ENCODE measurements around the gene ELF2. TPM values are rescaled to one million over a fixed set of nuclear protein-coding genes. Genes with fewer than 3 reads are reported as not detected.
"Not testable (repeated sequence)": the region's sequence is repeated elsewhere in the genome, so short reads cannot be mapped to it uniquely, and the experiment has no call there.

Gene ELF2
- total RNA-seq, 3 donors from 2014 or later (not counting 1 experiment from before 2014, with no cell fraction given): 93.7 to 115 (median 114) TPM

DNA sequence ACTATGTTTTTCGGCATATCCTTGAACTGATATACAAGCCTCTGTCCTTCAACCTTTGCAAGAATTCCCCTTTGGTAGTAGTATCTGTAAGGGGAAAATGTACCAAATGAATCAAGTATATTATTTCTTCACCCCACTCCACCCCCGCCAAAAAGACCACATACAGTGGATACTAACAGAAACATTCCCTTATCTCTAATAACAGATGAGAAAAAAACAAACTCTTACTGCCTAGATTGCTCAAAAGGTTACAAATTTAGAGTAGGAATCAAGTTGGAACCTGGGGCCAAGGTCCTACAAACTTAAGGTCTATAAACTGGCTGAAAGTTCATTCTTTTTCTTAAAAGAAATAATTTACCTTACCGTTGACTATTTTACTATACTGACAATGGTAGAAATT, 116.4 kb downstream of the ELF2 start:
- 100% methylated on average over 1 of the region's 3 CpGs for WGBS (ENCODE audit: insufficient coverage)
- peaks cover 16% of the 10 kb centered on the region for H3K36me3 Mint-ChIP-seq
- no peak overlapping the region for H3K4me3 Mint-ChIP-seq
- Histone ChIP-seq H3K9me3 (ENCODE audit: control insufficient read depth, insufficient read depth, low read length) (no peaks in the 10 kb centered on the region), H3K4me1 (ENCODE audit: control insufficient read depth, insufficient read depth, low read length) (no peaks in the 10 kb centered on the region), H3K27me3 (ENCODE audit: control insufficient read depth, insufficient read depth, low read length) (no peaks in the 10 kb centered on the region), H3K27ac (ENCODE audit: low read length) (no peak overlapping the region), H3K4me3 (ENCODE audit: low read length) (no peak overlapping the region), H3K36me3 (ENCODE audit: control insufficient read depth, insufficient read depth, low read length) (peaks cover 69% of the 10 kb centered on the region)
- no peaks in the 10 kb centered on the region for H3K9me3 Mint-ChIP-seq
- peaks cover 15 to 23% of the 10 kb centered on the region in 2 donors for H3K4me1 Mint-ChIP-seq
- H3K27ac Mint-ChIP-seq: no peak overlapping the region
- ATAC-seq (no peak), DNase-seq (no peak)
- H3K27me3 Mint-ChIP-seq (ENCODE audit: low read depth in 2 of 2): no peaks in the 10 kb centered on the region
- intact Hi-C loops (cut with micrococcal nuclease): no loop called here
- TF ChIP-seq, protein P1, sequence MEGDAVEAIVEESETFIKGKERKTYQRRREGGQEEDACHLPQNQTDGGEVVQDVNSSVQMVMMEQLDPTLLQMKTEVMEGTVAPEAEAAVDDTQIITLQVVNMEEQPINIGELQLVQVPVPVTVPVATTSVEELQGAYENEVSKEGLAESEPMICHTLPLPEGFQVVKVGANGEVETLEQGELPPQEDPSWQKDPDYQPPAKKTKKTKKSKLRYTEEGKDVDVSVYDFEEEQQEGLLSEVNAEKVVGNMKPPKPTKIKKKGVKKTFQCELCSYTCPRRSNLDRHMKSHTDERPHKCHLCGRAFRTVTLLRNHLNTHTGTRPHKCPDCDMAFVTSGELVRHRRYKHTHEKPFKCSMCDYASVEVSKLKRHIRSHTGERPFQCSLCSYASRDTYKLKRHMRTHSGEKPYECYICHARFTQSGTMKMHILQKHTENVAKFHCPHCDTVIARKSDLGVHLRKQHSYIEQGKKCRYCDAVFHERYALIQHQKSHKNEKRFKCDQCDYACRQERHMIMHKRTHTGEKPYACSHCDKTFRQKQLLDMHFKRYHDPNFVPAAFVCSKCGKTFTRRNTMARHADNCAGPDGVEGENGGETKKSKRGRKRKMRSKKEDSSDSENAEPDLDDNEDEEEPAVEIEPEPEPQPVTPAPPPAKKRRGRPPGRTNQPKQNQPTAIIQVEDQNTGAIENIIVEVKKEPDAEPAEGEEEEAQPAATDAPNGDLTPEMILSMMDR (IDR thresholded peaks at IDR 0.05): no peak

DNA sequence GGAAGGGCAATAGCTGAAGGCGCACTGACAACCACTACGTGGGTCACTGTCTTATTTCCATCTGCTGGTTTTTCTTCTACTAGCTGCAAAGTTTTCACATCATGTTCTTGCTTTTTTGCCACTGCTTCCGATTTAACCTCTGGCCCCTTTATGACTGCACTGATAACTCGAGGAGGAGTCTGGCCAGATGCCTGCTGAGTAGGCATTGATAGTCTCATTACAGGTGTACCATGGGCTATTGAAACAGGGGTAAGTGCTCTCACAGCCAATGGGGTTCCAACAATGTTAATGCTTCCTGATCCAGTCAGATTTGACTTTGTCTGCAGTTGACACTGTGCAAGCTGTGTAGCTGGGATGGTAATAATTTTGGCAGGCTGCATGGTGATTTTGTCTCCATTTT, 118.0 kb downstream of the ELF2 start:
- WGBS (ENCODE audit: insufficient coverage): 89% methylated on average over 4 of the region's 4 CpGs
- H3K9me3 Mint-ChIP-seq; H3K9me3 ChIP-seq (ENCODE audit: control insufficient read depth, insufficient read depth, low read length); H3K4me3 Mint-ChIP-seq; DNase-seq; intact Hi-C loops (cut with micrococcal nuclease); H3K4me3 ChIP-seq (ENCODE audit: low read length); H3K27me3 ChIP-seq (ENCODE audit: control insufficient read depth, insufficient read depth, low read length); H3K27me3 Mint-ChIP-seq (ENCODE audit: low read depth in 2 of 2); ATAC-seq; H3K4me1 ChIP-seq (ENCODE audit: control insufficient read depth, insufficient read depth, low read length); H3K27ac ChIP-seq (ENCODE audit: low read length): not testable (repeated sequence)
- H3K36me3 ChIP-seq (ENCODE audit: control insufficient read depth, insufficient read depth, low read length): peaks cover 69% of the 10 kb centered on the region
- Mint-ChIP-seq H3K36me3 (peaks cover 16% of the 10 kb centered on the region), H3K4me1 (peaks cover 28 to 39% of the 10 kb centered on the region in 2 donors), H3K27ac (peak overlapping the region; percentile 22 to 37)

DNA sequence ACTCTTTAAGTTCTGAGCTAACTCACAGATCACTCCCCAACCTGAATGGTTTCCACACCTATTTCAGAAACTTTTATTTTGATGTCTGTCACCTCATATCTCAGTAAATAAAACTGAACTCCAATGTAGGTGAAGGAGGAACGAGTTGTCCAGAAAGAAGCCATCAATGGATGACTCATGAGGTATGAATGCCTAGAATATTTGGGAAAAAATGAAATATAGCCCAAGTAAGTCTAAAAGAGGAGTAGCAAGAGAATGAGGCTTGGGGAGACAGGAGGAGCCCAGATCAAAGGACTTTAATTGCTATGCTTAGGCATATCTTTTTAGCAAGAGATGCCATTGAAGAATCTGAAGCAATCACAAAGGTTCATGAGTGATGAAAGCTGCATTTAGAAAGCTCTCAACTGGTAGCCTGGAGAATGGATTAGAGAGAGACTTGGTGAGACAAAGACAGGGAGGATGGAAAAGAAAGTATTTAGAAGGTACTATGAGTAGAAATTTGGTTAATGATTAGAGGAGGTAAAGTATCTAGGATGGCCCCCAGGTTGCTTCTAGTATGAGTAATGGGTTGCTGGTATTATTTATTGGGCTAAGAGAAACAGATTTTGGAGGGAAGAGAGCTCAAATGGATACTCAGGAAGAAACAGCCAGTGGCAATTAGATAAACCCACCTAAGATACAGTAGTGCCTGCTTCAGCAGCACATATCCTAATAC, 122.1 kb downstream of the ELF2 start:
- peak overlapping the region; percentile 38 to 50 for H3K27ac Mint-ChIP-seq
- peaks cover 43% of the 10 kb centered on the region for H3K36me3 ChIP-seq (ENCODE audit: control insufficient read depth, insufficient read depth, low read length)
- H3K36me3 Mint-ChIP-seq: peaks cover 9% of the 10 kb centered on the region

DNA sequence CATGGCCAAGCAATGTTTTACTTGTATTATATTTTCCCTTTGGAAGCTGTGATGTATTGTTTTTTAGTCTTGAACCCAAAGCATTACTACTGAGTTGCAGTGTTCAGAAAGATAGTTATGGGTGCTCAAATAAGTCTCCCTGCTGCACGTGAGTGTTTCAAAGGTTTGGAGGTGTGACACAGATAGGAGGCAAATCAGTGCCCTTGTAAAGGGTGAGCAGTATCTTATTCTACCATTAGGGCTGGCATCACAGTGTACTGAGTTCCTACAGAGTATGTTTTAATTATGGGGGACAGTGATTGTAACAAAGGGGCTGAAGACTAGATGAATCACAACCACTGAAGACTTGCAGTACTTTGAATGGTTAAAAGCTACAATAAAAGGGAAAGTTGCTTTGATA, 123.1 kb downstream of the ELF2 start:
- no peak for DNase-seq
- Mint-ChIP-seq H3K4me3 (no peak overlapping the region), H3K27me3 (ENCODE audit: low read depth in 2 of 2) (no peaks in the 10 kb centered on the region), H3K9me3 (no peaks in the 10 kb centered on the region), H3K27ac (peak overlapping the region; percentile 38 to 50), H3K36me3 (peaks cover 3% of the 10 kb centered on the region), H3K4me1 (peaks cover 41 to 49% of the 10 kb centered on the region in 2 donors)
- ATAC-seq: peak in 1 of 3 donors; percentile 23
- Histone ChIP-seq H3K9me3 (ENCODE audit: control insufficient read depth, insufficient read depth, low read length) (no peaks in the 10 kb centered on the region), H3K27ac (ENCODE audit: low read length) (no peak overlapping the region), H3K36me3 (ENCODE audit: control insufficient read depth, insufficient read depth, low read length) (peaks cover 36% of the 10 kb centered on the region), H3K4me1 (ENCODE audit: control insufficient read depth, insufficient read depth, low read length) (no peaks in the 10 kb centered on the region), H3K4me3 (ENCODE audit: low read length) (no peak overlapping the region), H3K27me3 (ENCODE audit: control insufficient read depth, insufficient read depth, low read length) (no peaks in the 10 kb centered on the region)
- intact Hi-C loops (cut with micrococcal nuclease): no loop called here
- TF ChIP-seq, protein P1 (IDR thresholded peaks at IDR 0.05): no peak
- 87% methylated on average over 1 of the region's 1 CpG for WGBS (ENCODE audit: insufficient coverage)

More for the DNA sequence above, 122.1 kb downstream of the ELF2 start:
- ATAC-seq (no peak), DNase-seq (no peak)
- H3K9me3 ChIP-seq (ENCODE audit: control insufficient read depth, insufficient read depth, low read length): no peaks in the 10 kb centered on the region
- H3K4me3 ChIP-seq (ENCODE audit: low read length): no peak overlapping the region
- intact Hi-C loops (cut with micrococcal nuclease): no loop called here
- WGBS (ENCODE audit: insufficient coverage): 85% methylated on average over 1 of the region's 1 CpG
- H3K4me1 ChIP-seq (ENCODE audit: control insufficient read depth, insufficient read depth, low read length): no peaks in the 10 kb centered on the region
- H3K4me3 Mint-ChIP-seq: no peak overlapping the region
- H3K27me3 Mint-ChIP-seq (ENCODE audit: low read depth in 2 of 2): no peaks in the 10 kb centered on the region
- TF ChIP-seq, protein P1 (IDR thresholded peaks at IDR 0.05): no peak
- H3K9me3 Mint-ChIP-seq: no peaks in the 10 kb centered on the region
- H3K4me1 Mint-ChIP-seq: peaks cover 36 to 49% of the 10 kb centered on the region in 2 donors
- no peaks in the 10 kb centered on the region for H3K27me3 ChIP-seq (ENCODE audit: control insufficient read depth, insufficient read depth, low read length)
- no peak overlapping the region for H3K27ac ChIP-seq (ENCODE audit: low read length)

Data from natural killer cell (primary cell).